ENCODE results near the gene POMT1.

Gene POMT1

DNA sequence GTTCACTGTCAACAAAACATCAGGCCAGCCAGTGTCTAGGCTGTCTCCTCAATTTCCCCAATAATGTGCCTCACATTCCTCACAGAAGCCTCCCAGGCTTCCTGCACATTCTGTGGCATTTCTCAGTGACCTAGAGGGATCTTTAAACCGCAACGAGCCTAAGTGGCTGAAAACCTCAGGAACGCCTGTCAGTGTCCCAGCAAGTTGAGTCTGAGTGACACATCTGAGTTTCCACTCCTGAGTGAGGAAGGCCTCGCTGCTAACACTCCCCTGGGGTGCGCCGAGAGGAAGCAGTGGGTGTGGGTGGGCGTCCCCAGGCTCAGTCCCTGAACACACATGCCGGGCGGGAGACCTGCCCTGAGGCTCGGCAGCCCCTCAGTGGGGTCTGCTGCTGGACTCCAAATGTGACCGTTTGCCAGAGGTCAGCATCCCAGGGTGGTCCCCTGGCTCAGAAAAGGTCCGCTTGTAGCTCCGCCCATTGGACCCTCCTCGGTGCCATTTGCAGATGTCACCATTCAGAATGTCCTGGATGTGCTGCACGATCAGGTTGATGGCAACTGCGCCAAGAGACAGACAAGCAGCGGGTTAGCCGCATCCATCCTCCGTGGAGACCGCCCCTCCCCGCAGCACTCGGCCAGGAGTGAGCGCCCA, 22.1 kb downstream of the POMT1 start:
- Histone ChIP-seq H3K9me3 (ENCODE audit: insufficient read depth, low read length, severe bottlenecking) (no peaks in the 10 kb centered on the region), H3K27ac (ENCODE audit: low read length) (no peak overlapping the region), H3K79me2 (ENCODE audit: insufficient read depth, low read length) (peaks cover 13% of the 10 kb centered on the region), H3K27me3 (ENCODE audit: insufficient read depth, low read length, poor library complexity) (no peaks in the 10 kb centered on the region), H3K4me2 (ENCODE audit: insufficient read depth, low read length) (no peak overlapping the region), H3K4me3 (ENCODE audit: low read depth in 1 of 2, low read length in 2 of 2) (no peak overlapping the region), H2AFZ (ENCODE audit: low read depth, low read length) (no peak overlapping the region), H3K4me1 (ENCODE audit: insufficient read depth, low read length) (peaks cover 8% of the 10 kb centered on the region), H3K36me3 (ENCODE audit: insufficient read depth, low read length) (peaks cover 92% of the 10 kb centered on the region), H4K20me1 (ENCODE audit: insufficient read depth, low read length) (peaks cover 18% of the 10 kb centered on the region; the same call in 1 of the 2 replicates), H3K9ac (ENCODE audit: low read depth, low read length) (no peak overlapping the region)
- no peak for TF ChIP-seq EZH2 (IDR thresholded peaks at IDR 0.05; ENCODE audit: borderline replicate concordance, low read depth, low read length, severe bottlenecking)
- TF ChIP-seq, protein P1, sequence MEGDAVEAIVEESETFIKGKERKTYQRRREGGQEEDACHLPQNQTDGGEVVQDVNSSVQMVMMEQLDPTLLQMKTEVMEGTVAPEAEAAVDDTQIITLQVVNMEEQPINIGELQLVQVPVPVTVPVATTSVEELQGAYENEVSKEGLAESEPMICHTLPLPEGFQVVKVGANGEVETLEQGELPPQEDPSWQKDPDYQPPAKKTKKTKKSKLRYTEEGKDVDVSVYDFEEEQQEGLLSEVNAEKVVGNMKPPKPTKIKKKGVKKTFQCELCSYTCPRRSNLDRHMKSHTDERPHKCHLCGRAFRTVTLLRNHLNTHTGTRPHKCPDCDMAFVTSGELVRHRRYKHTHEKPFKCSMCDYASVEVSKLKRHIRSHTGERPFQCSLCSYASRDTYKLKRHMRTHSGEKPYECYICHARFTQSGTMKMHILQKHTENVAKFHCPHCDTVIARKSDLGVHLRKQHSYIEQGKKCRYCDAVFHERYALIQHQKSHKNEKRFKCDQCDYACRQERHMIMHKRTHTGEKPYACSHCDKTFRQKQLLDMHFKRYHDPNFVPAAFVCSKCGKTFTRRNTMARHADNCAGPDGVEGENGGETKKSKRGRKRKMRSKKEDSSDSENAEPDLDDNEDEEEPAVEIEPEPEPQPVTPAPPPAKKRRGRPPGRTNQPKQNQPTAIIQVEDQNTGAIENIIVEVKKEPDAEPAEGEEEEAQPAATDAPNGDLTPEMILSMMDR (IDR thresholded peaks at IDR 0.05; ENCODE audit: borderline replicate concordance, extremely low read depth, low read length, poor library complexity, severe bottlenecking), result no peak
- DNase-seq (no peak), ATAC-seq (ENCODE audit: insufficient read depth, low read depth) (no peak)

DNA sequence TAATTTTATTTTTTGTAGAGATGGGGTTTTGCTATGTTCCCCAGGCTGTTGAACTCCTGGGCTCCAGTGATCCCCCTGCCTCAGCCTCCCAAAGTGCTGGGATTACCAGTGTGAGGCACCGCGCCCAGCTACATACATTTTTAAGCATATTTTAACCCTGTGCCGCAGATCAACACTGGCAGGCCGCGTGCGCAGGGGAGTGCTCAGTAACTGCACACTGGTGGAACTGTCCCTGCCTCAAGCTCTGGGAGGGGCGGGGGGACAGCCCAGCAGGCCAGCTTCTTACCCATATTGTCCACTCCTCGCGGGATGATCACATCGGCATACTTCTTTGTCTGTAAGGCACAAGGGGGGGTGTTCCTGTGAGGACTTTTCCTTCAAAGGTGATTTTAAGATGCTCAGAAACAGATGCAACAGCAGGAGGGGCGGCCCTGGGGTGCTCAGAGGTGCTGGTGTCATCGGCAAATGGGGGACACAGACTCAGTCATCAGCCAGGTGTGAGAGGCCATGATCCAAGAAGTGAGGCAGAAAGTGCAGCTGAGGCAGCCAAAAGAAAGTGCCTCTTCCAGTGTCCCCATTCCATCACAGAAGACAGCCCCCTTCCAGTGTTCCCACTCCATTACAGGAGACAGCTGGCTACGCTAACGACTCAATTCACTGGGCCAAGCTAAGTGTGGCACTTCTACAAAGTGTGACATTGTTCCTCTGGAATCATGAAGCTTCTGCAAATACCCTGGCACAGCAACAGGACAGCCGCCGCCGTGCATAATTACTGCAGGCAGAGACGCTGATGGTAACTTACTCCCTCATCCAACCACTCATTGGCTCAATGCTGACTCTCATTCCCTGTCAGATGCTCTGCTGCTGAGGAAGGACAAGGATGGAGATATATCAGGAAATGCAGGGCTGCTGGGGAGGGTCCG, 23.2 kb downstream of the POMT1 start:
- no peaks in the 10 kb centered on the region for H3K27me3 ChIP-seq (ENCODE audit: insufficient read depth, low read length, poor library complexity)
- no peaks in the 10 kb centered on the region for H3K9me3 ChIP-seq (ENCODE audit: insufficient read depth, low read length, severe bottlenecking)
- H3K4me2 ChIP-seq (ENCODE audit: insufficient read depth, low read length), result no peak overlapping the region
- ATAC-seq (ENCODE audit: insufficient read depth, low read depth) (no peak), DNase-seq (no peak)
- H4K20me1 ChIP-seq (ENCODE audit: insufficient read depth, low read length), result peaks cover 18% of the 10 kb centered on the region; the same call in 1 of the 2 replicates
- H3K9ac ChIP-seq (ENCODE audit: low read depth, low read length), result no peak overlapping the region
- no peak overlapping the region for H2AFZ ChIP-seq (ENCODE audit: low read depth, low read length)
- peaks cover 24% of the 10 kb centered on the region for H3K79me2 ChIP-seq (ENCODE audit: insufficient read depth, low read length)
- H3K4me3 ChIP-seq (ENCODE audit: low read depth in 1 of 2, low read length in 2 of 2), result no peak overlapping the region
- peaks cover 14% of the 10 kb centered on the region for H3K4me1 ChIP-seq (ENCODE audit: insufficient read depth, low read length)
- H3K27ac ChIP-seq (ENCODE audit: low read length), result no peak overlapping the region
- TF ChIP-seq, protein P1 (IDR thresholded peaks at IDR 0.05; ENCODE audit: borderline replicate concordance, extremely low read depth, low read length, poor library complexity, severe bottlenecking), result no peak
- no peak for TF ChIP-seq EZH2 (IDR thresholded peaks at IDR 0.05; ENCODE audit: borderline replicate concordance, low read depth, low read length, severe bottlenecking)
- H3K36me3 ChIP-seq (ENCODE audit: insufficient read depth, low read length), result peaks cover 87% of the 10 kb centered on the region

DNA sequence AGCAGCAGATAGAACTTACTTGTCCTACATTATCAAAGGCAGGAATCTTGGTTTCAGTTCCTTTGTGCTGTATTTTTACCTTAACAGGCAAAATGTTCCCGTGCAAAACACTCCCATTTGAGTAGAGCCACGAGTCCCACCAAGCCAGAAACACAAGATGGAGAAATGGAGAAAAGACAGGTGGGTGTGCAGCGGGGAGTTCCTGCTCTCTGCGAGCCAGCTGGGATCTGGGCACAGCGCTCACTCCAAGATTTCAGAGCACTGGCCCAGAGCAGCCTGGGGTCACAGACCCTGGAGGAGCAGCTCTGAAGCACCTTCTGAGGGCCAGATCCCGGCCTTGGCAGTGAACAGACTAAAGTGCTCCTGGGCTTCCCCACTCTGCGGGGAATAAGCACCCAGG, 25.5 kb downstream of the POMT1 start:
- Histone ChIP-seq H3K9ac (ENCODE audit: low read depth, low read length) (no peak overlapping the region), H3K36me3 (ENCODE audit: insufficient read depth, low read length) (peaks cover 70% of the 10 kb centered on the region), H3K27me3 (ENCODE audit: insufficient read depth, low read length, poor library complexity) (no peaks in the 10 kb centered on the region), H3K4me1 (ENCODE audit: insufficient read depth, low read length) (peaks cover 21% of the 10 kb centered on the region), H3K9me3 (ENCODE audit: insufficient read depth, low read length, severe bottlenecking) (no peaks in the 10 kb centered on the region), H3K79me2 (ENCODE audit: insufficient read depth, low read length) (peaks cover 25% of the 10 kb centered on the region), H3K27ac (ENCODE audit: low read length) (no peak overlapping the region), H3K4me3 (ENCODE audit: low read depth in 1 of 2, low read length in 2 of 2) (no peak overlapping the region), H4K20me1 (ENCODE audit: insufficient read depth, low read length) (peaks cover 18% of the 10 kb centered on the region; the same call in 1 of the 2 replicates), H2AFZ (ENCODE audit: low read depth, low read length) (no peak overlapping the region), H3K4me2 (ENCODE audit: insufficient read depth, low read length) (no peak overlapping the region)
- DNase-seq (no peak), ATAC-seq (ENCODE audit: insufficient read depth, low read depth) (no peak)
- TF ChIP-seq, protein P1 (IDR thresholded peaks at IDR 0.05; ENCODE audit: borderline replicate concordance, extremely low read depth, low read length, poor library complexity, severe bottlenecking), result no peak
- no peak for TF ChIP-seq EZH2 (IDR thresholded peaks at IDR 0.05; ENCODE audit: borderline replicate concordance, low read depth, low read length, severe bottlenecking)
